ENCODE results near the gene NREP.
"Not testable (repeated sequence)": the region's sequence is repeated elsewhere in the genome, so short reads cannot be mapped to it uniquely, and the experiment has no call there.

The NREP gene

GRCh38 chr5:111735583-111736270, 21.3 kb downstream of the NREP start:
- no peak for DNase-seq

DNA sequence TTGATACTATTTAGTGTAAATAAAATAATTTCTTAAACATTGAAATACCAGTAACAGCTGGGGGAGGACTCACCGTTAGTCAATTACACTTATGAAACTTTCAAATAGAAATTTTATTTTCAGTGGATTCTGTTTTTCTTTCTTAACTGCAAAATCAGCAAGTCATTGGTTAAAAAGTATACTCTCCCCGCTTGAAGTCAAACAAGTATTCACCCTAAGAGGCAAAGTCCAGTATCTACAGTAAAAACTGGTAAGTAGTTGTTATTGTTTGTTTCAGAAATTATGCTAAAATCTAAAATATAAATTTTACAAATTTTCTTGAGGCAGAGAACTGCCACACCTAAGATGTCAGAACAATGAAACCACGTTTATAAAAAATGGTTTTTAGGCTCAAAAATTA, 22.4 kb downstream of the NREP start:
- DNase-seq = no peak

DNA sequence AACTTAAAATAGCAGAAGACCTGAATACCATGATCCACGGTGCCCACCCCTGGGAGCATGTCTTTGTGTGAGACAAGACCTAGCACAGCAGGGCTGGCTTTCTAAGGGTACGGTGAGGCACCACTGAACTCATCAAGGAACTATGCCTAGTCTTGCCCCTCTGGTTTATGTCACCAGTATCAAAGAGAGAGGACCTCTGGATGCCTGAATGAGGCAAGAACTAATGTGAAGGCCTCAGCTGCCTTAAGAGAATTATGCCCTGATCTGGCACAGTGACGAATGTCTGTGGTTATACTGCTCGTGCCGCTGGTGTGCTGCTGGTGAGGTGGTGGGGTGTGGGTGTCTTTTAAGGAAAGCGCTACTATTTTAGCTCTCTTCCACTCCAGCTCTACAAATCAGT, 23.0 kb downstream of the NREP start:
- DNase-seq = no peak

DNA sequence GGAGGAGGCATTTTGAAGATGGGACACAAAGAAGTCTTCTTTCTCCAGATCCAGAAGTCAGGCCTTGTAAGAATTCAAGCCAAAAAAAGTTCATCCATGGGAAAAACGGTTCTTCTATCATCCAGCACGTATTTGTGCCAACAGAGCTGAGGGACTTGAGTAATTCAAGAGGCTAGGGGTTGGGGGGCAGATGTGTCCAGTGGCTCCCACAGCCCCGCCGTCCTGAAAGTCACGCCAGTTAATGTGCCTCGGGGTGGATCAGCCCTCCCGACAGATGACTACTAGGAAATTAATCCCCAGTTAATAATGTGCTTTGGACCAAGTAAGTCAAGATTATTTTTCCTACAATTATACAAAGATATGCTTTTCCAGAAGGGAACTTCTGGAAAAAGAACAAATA, 23.4 kb downstream of the NREP start:
- DNase-seq = no peak

DNA sequence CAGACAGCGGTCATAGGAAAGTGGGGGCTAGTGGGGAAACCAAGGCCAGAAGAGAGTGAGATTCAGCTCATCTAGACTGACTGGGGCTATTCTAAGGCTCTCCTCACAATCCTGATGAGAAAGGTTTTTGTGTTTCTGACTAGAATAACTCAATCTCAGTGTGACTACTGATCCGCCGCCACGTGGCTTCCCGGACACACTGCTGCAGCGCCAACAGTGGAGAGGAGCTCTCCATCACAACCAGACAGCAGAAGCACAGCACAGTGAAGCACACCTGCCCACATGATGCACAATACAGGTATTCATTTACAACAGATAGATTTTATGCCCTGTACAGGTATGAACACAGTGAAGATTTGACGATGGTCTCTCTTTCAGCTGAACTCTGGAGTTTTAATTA, 25.4 kb downstream of the NREP start:
- DNase-seq = no peak

GRCh38 chr5:111730659-111731382, 26.2 kb downstream of the NREP start:
- no peak for DNase-seq

DNA sequence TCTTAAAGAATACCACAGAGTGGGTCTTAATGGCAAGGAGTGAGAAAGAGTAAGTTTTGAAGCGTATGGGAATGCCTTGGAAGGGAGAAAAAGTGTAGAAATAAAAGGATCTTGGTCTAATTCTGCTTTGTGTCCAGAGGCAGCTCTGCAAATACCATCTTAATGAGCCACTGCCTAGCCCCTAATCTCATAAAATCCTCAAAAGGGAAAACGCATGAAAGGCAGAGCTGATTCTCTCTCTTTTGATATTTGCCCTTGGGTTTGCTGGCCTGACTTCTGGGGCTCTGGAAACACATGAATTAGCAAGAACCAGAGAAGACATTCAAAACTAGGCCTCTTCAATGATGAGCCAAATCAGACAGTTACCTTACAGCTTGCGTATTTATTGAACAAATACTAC, 28.1 kb downstream of the NREP start:
- no peak for DNase-seq

GRCh38 chr5:111726986-111727385, 30.0 kb downstream of the NREP start:
- no peak for DNase-seq

GRCh38 chr5:111722140-111722539, 34.9 kb downstream of the NREP start:
- no peak for DNase-seq

GRCh38 chr5:111720333-111720890, 36.6 kb downstream of the NREP start:
- DNase-seq = no peak

- DNase-seq = no peak
Observed at GRCh38 chr5:111719773-111720172, 37.2 kb downstream of the NREP start.

DNA sequence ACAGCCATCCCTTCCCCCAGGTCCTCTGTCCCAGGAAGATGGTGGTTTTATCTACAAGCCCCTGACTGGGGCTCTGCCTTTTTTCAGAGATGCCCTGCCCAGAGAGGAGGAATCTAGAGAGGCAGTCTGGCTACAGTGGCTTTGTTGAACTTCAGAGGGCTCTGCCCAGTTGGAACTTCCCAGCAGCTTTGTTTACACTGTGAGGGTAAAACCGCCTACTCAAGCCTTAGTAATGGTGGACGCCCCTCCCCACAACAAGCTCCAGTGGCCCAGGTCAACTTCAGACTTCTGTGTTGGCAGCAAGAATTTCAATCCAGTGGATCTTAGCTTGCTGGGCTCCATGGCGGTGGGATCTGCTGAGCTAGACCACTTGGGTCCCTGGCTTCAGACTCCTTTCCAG, 40.2 kb downstream of the NREP start:
- not testable (repeated sequence) for DNase-seq

DNA sequence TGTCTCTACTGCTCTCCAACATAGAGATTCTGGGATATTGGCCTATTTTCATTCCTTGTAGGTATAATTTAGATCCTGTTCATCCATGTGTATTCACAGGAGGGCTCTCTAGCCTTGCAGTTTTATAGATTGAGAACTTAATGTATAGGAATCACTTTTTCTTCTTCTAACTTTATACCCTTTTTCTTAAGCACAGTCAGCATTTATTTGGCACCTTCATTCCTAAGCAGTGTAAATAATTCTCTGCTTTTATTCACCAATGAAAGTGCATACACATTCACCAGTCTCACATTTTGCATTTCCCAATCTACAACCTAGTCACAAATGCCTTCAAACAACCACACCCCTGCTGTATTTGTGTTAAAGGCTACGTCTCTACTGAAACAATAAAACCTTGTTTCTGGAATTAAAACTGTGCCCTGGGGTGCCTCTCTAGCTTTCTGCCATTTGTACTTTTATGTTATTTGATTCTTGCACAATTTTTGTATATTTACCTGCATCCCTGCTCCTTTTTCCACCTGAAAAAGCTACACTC, 49.3 kb downstream of the NREP start:
- no peak for DNase-seq

DNA sequence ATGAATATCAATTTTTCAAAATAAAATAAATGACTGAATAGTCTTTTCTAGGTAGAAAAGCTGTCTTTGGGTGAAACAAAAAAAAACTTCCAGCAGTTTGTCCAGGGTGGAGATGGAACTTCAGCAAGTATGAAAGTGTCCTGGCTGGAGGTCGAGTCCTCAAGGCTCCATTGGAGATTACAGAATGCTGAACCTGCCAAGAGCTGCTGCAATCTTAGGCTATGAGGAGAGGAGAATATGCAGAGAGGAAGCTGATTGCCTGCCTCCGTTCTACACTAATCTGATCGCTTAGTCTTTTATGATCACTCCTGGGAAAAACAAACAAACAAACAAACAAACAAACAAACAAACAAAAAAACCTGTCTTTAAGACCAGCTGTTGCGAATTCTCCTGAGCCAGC, 50.6 kb downstream of the NREP start:
- no peak for DNase-seq

GRCh38 chr5:111704452-111705085, 52.4 kb downstream of the NREP start:
- no peak for DNase-seq

DNA sequence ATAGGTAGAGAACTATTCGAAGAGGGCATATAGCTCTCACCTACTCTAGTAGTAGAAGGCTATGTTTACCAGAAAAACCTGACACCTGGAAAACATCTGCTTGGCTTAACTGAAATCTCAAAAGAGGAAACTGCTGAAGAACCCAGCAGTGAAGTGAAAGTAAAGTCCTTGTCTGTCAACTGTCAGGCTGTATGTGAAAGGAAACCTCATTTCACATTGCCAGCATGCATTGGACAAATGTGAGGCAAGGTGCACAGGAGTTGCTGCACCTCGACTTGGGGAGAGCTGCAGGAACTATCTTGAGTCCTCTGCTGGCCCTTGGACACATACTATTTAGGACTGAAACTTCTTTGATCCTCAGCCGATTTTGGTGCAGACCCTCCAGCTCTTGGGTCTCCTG, 53.3 kb downstream of the NREP start:
- DNase-seq = no peak

GRCh38 chr5:111699976-111700375, 57.0 kb downstream of the NREP start:
- no peak for DNase-seq

DNA sequence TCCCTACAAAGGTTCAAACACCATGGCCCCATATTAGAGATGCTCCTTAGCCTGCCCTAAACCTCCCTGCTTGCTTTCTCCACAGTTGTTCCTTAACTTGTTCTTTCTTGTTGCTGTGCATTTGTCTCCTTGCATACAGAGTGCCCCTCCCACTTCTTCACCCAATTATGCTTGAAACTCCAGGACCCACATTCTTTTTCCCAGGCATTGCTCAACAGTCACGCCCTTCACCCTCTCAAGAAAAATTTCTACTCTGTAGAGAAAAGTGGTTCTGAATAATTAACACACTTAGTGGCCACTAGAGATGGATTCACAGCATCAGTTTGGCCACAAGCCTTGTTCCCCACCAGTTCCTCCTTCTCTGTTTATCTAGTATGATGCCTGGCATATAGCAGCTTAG, 57.7 kb downstream of the NREP start:
- DNase-seq = no peak

DNA sequence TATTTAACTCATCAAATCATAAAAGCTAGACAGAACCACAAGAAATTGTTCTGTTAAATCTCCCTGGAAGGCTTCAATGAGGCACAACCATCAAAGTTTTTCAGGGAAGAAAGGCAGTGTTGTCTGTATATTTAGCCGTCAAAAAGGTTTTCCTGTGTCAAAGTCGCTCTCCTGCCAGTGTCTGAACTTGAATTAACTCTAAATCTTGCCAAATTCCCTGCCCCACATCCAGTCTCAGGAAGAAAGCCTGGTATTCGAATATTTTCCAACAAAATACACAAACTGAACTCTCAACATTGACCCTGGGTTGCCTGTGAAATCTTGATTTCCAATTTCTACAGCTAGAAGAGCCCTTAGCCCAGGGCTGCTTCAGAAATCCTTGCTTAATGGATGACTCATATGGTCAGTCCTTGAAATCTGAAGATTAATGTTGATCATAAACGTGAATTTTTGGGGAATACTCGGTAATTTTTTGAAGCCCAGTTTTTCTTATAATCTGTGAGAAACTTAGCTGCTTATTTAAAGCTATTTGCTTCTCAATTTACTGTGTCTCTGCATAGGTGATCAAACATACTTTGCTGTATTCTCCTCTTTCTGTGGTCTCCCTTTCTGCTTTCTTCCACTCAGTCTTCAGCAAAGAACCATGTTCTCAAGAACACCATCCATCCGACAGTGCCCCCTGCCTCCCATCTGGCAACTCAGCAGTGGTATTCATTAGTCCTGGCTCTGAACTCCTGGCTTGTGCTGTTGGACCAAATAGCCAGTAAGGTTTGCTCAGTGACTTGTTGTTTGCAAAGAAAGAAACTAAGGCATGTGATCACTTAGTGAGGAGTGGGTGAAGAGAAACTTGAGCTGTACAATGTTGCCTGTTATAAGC, 58.9 kb downstream of the NREP start:
- no peak for DNase-seq

- peak; percentile 37 for DNase-seq
Observed at GRCh38 chr5:111697215-111697614, 59.8 kb downstream of the NREP start.

GRCh38 chr5:111695991-111696390, 61.0 kb downstream of the NREP start:
- no peak for DNase-seq

GRCh38 chr5:111694133-111694532, 62.9 kb downstream of the NREP start:
- DNase-seq = no peak

GRCh38 chr5:111691914-111692313, 65.1 kb downstream of the NREP start:
- DNase-seq = no peak

Data from NCI-H187 treated with DMSO at 0.1 percent for 48 hours (cell line).